Fibroblast of villous mesenchyme (primary cell): ENCODE results near the gene FRMPD3. TPM values are rescaled to one million over a fixed set of nuclear protein-coding genes. Genes with fewer than 3 reads are reported as not detected.
"Not testable (repeated sequence)": the region's sequence is repeated elsewhere in the genome, so short reads cannot be mapped to it uniquely, and the experiment has no call there.

ENCODE experiments used
- DNase-seq: peaks from one replicate; pipeline ENCODE4 v3.0.0-alpha.2; 2010; ENCODE audit warnings: low read depth
- H3K4me3 ChIP-seq: 2 replicates; pipeline ENCODE4 v1.5.1; 2011; ENCODE audit warnings: low read depth, mild to moderate bottlenecking, low read length
- CTCF ChIP-seq: IDR thresholded peaks from 2 replicates; pipeline ENCODE4 v1.5.1; 2012; ENCODE audit warnings: low read depth, mild to moderate bottlenecking, low read length; ENCODE audit not compliant: insufficient read depth
- total RNA-seq: library from RNA; depleted of rRNA; stranded (reverse); fragments of >200 nt; gene quantifications from 2 replicates; pipeline ENCODE4 v1.2.3, GENCODE V29; 2012

The FRMPD3 gene
- total RNA-seq, 1 donor = not detected

GRCh38 chrX:107452581-107452980 is 3.1 kb downstream of the FRMPD3 start:
- DNase-seq = no peak
- H3K4me3 ChIP-seq = no peak overlapping the region
- TF ChIP-seq CTCF = no peak

- DNase-seq = no peak
- no peak for TF ChIP-seq CTCF
Measured at GRCh38 chrX:107454302-107454701, 4.8 kb downstream of the FRMPD3 start.

GRCh38 chrX:107457289-107457688 is 7.8 kb downstream of the FRMPD3 start:
- DNase-seq = no peak
- TF ChIP-seq CTCF = no peak

More at GRCh38 chrX:107454302-107454701, 4.8 kb downstream of the FRMPD3 start:
- H3K4me3 ChIP-seq = no peak overlapping the region

GRCh38 chrX:107465932-107466620 is 16.6 kb downstream of the FRMPD3 start:
- DNase-seq = no peak
- H3K4me3 ChIP-seq = no peak overlapping the region
- no peak for TF ChIP-seq CTCF

More at GRCh38 chrX:107457289-107457688, 7.8 kb downstream of the FRMPD3 start:
- no peak overlapping the region for H3K4me3 ChIP-seq

- no peak for DNase-seq
- H3K4me3 ChIP-seq = no peak overlapping the region
- no peak for TF ChIP-seq CTCF
Measured at GRCh38 chrX:107467271-107467670, 17.8 kb downstream of the FRMPD3 start.

- no peak for TF ChIP-seq CTCF
- DNase-seq = no peak
- no peak overlapping the region for H3K4me3 ChIP-seq
Measured at GRCh38 chrX:107470198-107470597, 20.7 kb downstream of the FRMPD3 start.

- no peak for DNase-seq
- no peak overlapping the region for H3K4me3 ChIP-seq
- no peak for TF ChIP-seq CTCF
Measured at GRCh38 chrX:107470971-107471370, 21.5 kb downstream of the FRMPD3 start.

GRCh38 chrX:107471420-107471819 is 22.0 kb downstream of the FRMPD3 start:
- H3K4me3 ChIP-seq = not testable (repeated sequence)

More at GRCh38 chrX:107471420-107471819, 22.0 kb downstream of the FRMPD3 start:
- not testable (repeated sequence) for DNase-seq
